MM.1S (cell line): ENCODE measurements around the gene MALRD1.

Experiments
- DNase-seq: peaks from one replicate; pipeline ENCODE4 v3.0.0-alpha.2; 2015
- H2AFZ ChIP-seq: fragments of 300-600 bp; sonication (generic); 2 replicates; pipeline ENCODE4 v1.6.0; 2016; ENCODE audit warnings: antibody characterized with exemption, low read length
- H3F3A ChIP-seq: fragments of 300-600 bp; sonication (generic); 2 replicates; pipeline ENCODE4 v1.6.1; 2016; ENCODE audit warnings: mild to moderate bottlenecking, antibody characterized with exemption, low read length, moderate library complexity, mixed read lengths; ENCODE audit not compliant: insufficient read depth
- H3K27ac ChIP-seq: fragments of 300-600 bp; sonication (generic); 2 replicates; pipeline ENCODE4 v1.5.1; 2016; ENCODE audit warnings: mild to moderate bottlenecking, low read length
- H3K27me3 ChIP-seq: fragments of 300-600 bp; sonication (generic); replicated peaks from 2 replicates; pipeline ENCODE4 v1.6.0; 2016; ENCODE audit warnings: low read length; ENCODE audit not compliant: insufficient read depth
- H3K36me3 ChIP-seq: fragments of 300-600 bp; sonication (generic); replicated peaks from 2 replicates; pipeline ENCODE4 v1.6.1; 2016; ENCODE audit warnings: mild to moderate bottlenecking, low read length, mixed read lengths; ENCODE audit not compliant: insufficient read depth
- H3K4me1 ChIP-seq: fragments of 300-600 bp; sonication (generic); 2 replicates; pipeline ENCODE4 v1.6.1; 2016; ENCODE audit warnings: low read length, mixed read lengths
- H3K4me2 ChIP-seq: fragments of 300-600 bp; sonication (generic); 2 replicates; pipeline ENCODE4 v1.6.0; 2016; ENCODE audit warnings: low read depth, low read length
- H3K4me3 ChIP-seq: fragments of 300-600 bp; sonication (generic); 2 replicates; pipeline ENCODE4 v1.5.1; 2016; ENCODE audit warnings: low read length, mixed read lengths
- H3K79me2 ChIP-seq: fragments of 300-600 bp; sonication (generic); 2 replicates; pipeline ENCODE4 v1.6.1; 2016; ENCODE audit warnings: mixed run types, low read length, mixed read lengths
- H3K9ac ChIP-seq: fragments of 300-600 bp; sonication (generic); 2 replicates; pipeline ENCODE4 v1.6.1; 2016; ENCODE audit warnings: low read length, mixed read lengths
- H3K9me2 ChIP-seq: fragments of 300-600 bp; sonication (generic); replicated peaks from 2 replicates; pipeline ENCODE4 v1.6.1; 2016; ENCODE audit warnings: mild to moderate bottlenecking, low read length, mixed read lengths; ENCODE audit not compliant: insufficient read depth
- H3K9me3 ChIP-seq: fragments of 300-600 bp; sonication (generic); replicated peaks from 2 replicates; pipeline ENCODE4 v1.6.1; 2016; ENCODE audit warnings: mild to moderate bottlenecking, low read length, mixed read lengths; ENCODE audit not compliant: insufficient read depth
- H4K20me1 ChIP-seq: fragments of 300-600 bp; sonication (generic); 2 replicates; pipeline ENCODE4 v1.6.1; 2016; ENCODE audit warnings: mild to moderate bottlenecking, low read length, moderate library complexity, mixed read lengths; ENCODE audit not compliant: insufficient read depth
- CTCF ChIP-seq: fragments of 300-600 bp; sonication (generic); IDR thresholded peaks from 2 replicates; pipeline ENCODE4 v1.5.1; 2016; ENCODE audit warnings: antibody characterized with exemption, low read length, mixed read lengths
- EZH2 ChIP-seq: fragments of 300-600 bp; sonication (generic); optimal IDR thresholded peaks from 2 replicates; pipeline ENCODE3; 2017; ENCODE audit warnings: low read depth, mild to moderate bottlenecking, antibody characterized with exemption, low read length, mixed read lengths
- EZH2phosphoT487 ChIP-seq: fragments of 300-600 bp; sonication (generic); IDR thresholded peaks from 2 replicates; pipeline ENCODE4 v1.6.1; 2018; ENCODE audit warnings: antibody characterized with exemption, low read length

MALRD1 gene

GRCh38 chr10:19431622-19432351, 383.2 kb downstream of the MALRD1 start:
- Histone ChIP-seq H3F3A (no peaks in the 10 kb centered on the region), H3K27me3 (no peaks in the 10 kb centered on the region), H3K27ac (no peak overlapping the region), H3K36me3 (no peaks in the 10 kb centered on the region), H3K4me2 (no peak overlapping the region), H3K9me3 (no peaks in the 10 kb centered on the region), H3K79me2 (no peaks in the 10 kb centered on the region), H4K20me1 (no peaks in the 10 kb centered on the region), H3K9ac (no peak overlapping the region), H3K4me3 (no peak overlapping the region), H2AFZ (no peak overlapping the region), H3K4me1 (no peaks in the 10 kb centered on the region), H3K9me2 (no peaks in the 10 kb centered on the region)
- TF ChIP-seq EZH2: no peak
- TF ChIP-seq EZH2phosphoT487: no peak
- no peak for TF ChIP-seq CTCF
- no peak for DNase-seq

DNA sequence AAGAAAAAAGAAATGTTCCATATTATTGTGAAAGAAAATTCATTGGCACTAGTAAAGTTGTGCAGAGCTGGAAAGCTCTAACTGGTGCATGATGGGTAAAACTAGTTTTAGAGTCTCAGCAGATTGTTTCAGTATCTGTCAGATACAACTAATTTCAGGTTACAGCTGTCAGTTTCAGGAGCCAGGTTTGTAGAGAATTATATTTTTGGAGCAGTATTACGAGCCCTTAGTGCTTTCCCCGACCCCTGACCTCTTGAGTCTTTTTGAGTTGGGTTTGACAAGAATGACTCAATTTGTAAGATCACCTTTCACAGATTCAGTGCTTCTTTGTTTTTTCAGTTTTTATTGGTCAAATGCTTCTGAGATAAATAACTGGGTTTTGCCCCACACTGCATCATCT, 401.3 kb downstream of the MALRD1 start:
- Histone ChIP-seq H3K4me3 (no peak overlapping the region), H3K9ac (no peak overlapping the region), H3K79me2 (no peaks in the 10 kb centered on the region), H3K9me2 (no peaks in the 10 kb centered on the region), H3K27me3 (no peaks in the 10 kb centered on the region), H2AFZ (peak overlapping the region; percentile 35), H3K4me2 (peak overlapping the region; percentile 28), H4K20me1 (no peaks in the 10 kb centered on the region), H3K36me3 (no peaks in the 10 kb centered on the region), H3F3A (peaks cover 11% of the 10 kb centered on the region; the same call in 1 of the 2 replicates), H3K27ac (peak overlapping the region; percentile 67; the same call in 1 of the 2 replicates), H3K4me1 (peaks cover 12% of the 10 kb centered on the region), H3K9me3 (no peaks in the 10 kb centered on the region)
- peak; percentile 87 for DNase-seq
- no peak for TF ChIP-seq EZH2
- TF ChIP-seq EZH2phosphoT487: no peak
- TF ChIP-seq CTCF: no peak

DNA sequence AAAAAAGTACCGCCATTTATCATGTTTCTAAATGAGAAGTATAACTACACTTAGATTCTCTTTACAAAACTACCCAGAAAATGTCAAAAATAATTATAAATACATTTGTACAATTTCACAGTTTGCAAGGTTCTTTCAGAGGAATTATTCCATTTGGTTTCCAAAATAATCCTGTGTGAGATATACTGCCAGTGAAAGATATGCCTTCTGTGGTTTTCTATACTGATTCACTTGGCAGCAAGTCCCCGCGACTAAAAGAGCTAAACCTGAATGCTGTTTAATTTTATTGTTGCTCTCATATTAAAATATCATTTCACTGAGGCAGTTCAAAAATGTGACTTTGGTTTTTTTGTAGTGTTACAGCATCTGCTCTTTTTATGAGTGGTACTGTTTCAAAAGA, 402.8 kb downstream of the MALRD1 start:
- no peaks in the 10 kb centered on the region for H3K27me3 ChIP-seq
- H3K36me3 ChIP-seq: no peaks in the 10 kb centered on the region
- peaks cover 11% of the 10 kb centered on the region; the same call in 1 of the 2 replicates for H3F3A ChIP-seq
- H3K79me2 ChIP-seq: no peaks in the 10 kb centered on the region
- H3K4me2 ChIP-seq: no peak overlapping the region
- no peaks in the 10 kb centered on the region for H3K9me3 ChIP-seq
- TF ChIP-seq CTCF (no peak), EZH2phosphoT487 (no peak), EZH2 (no peak)
- H3K4me1 ChIP-seq: peaks cover 12% of the 10 kb centered on the region
- no peak for DNase-seq
- H2AFZ ChIP-seq: no peak overlapping the region
- H3K9ac ChIP-seq: no peak overlapping the region
- H3K9me2 ChIP-seq: no peaks in the 10 kb centered on the region
- no peak overlapping the region for H3K27ac ChIP-seq
- no peaks in the 10 kb centered on the region for H4K20me1 ChIP-seq
- no peak overlapping the region for H3K4me3 ChIP-seq
